IMR-90 (cell line): Measurements from ENCODE around the gene RPL36. TPM values are rescaled to one million over a fixed set of nuclear protein-coding genes. Genes with fewer than 3 reads are reported as not detected.

Experiments
- ATAC-seq: fragments of 200-7000 bp; cut with Tn5 transposase; 2 replicates; pipeline ENCODE4 v1.9.1; 2020; ENCODE audit warnings: low read depth, mild to moderate bottlenecking, moderate library complexity
- BruUV-seq: library from RNA; stranded (reverse); fragments of 400-500 nt; replicated peaks from 2 replicates; lab custom pipeline; 2021; lab: Mats Ljungman, UMichigan
- CTCF ChIA-PET: fragments of 300-600 bp; formaldehyde crosslinking; extraction: SDS; loops from one replicate; lab custom pipeline; 2021; ENCODE audit warnings: antibody characterized with exemption; lab: Yijun Ruan, JAX
- POLR2A ChIA-PET: fragments of 300-600 bp; sonication (Branson Sonifier 250); formaldehyde crosslinking; loops from one replicate; lab custom pipeline; 2022; ENCODE audit warnings: antibody characterized with exemption; ENCODE audit not compliant: unreplicated experiment; lab: Charles Lee
- DNase-seq: peaks from one replicate; pipeline ENCODE4 v3.0.0; 2013
- H2AFZ ChIP-seq: replicated peaks from 2 replicates; pipeline ENCODE3; 2013; ENCODE audit warnings: low read length, mild to moderate bottlenecking; ENCODE audit not compliant: poor library complexity
- H2AK5ac ChIP-seq: 2 replicates; pipeline ENCODE4 v1.6.1; 2013; ENCODE audit warnings: low read depth, low read length, inconsistent platforms
- H2AK9ac ChIP-seq: replicated peaks from 2 replicates; pipeline ENCODE3; 2013; ENCODE audit warnings: mild to moderate bottlenecking, low read depth, low read length, moderate library complexity; ENCODE audit not compliant: poor library complexity
- H2BK120ac ChIP-seq: 2 replicates; pipeline ENCODE4 v1.6.1; 2013; ENCODE audit warnings: low read depth, low read length, inconsistent platforms
- H2BK15ac ChIP-seq: 3 replicates; pipeline ENCODE4 v1.6.1; 2013; ENCODE audit warnings: low read depth, low read length, inconsistent platforms
- H2BK20ac ChIP-seq: 2 replicates; pipeline ENCODE4 v1.6.1; 2013; ENCODE audit warnings: low read depth, mild to moderate bottlenecking, inconsistent platforms, low read length, moderate library complexity
- H2BK5ac ChIP-seq: 2 replicates; pipeline ENCODE4 v1.6.1; 2013; ENCODE audit warnings: mild to moderate bottlenecking, low read depth, low read length, inconsistent platforms; ENCODE audit not compliant: poor library complexity, severe bottlenecking
- H3K14ac ChIP-seq: replicated peaks from 2 replicates; pipeline ENCODE4 v1.6.1; 2013; ENCODE audit warnings: low read depth, low read length, inconsistent platforms
- H3K18ac ChIP-seq: 2 replicates; pipeline ENCODE4 v1.6.1; 2013; ENCODE audit warnings: low read depth, low read length, control low read depth
- H3K23ac ChIP-seq: 2 replicates; pipeline ENCODE4 v1.6.1; 2013; ENCODE audit warnings: low read depth, low read length, inconsistent platforms
- H3K27ac ChIP-seq: 2 replicates; pipeline ENCODE4 v1.5.1; 2013; ENCODE audit warnings: mild to moderate bottlenecking, control low read depth, low read length; ENCODE audit not compliant: insufficient read depth
- H3K27me3 ChIP-seq: 2 replicates; pipeline ENCODE4 v1.6.1; 2013; ENCODE audit warnings: low read length; ENCODE audit not compliant: control insufficient read depth, insufficient read depth
- H3K36me3 ChIP-seq: 2 replicates; pipeline ENCODE4 v1.6.1; 2013; ENCODE audit warnings: low read length, mixed read lengths; ENCODE audit not compliant: control insufficient read depth, insufficient read depth
- H3K4ac ChIP-seq: 2 replicates; pipeline ENCODE4 v1.6.1; 2013; ENCODE audit warnings: low read depth, low read length, inconsistent platforms
- H3K4me1 ChIP-seq: 2 replicates; pipeline ENCODE4 v1.6.1; 2013; ENCODE audit warnings: low read length, mixed read lengths; ENCODE audit not compliant: control insufficient read depth, insufficient read depth
- H3K4me2 ChIP-seq: 2 replicates; pipeline ENCODE4 v1.6.1; 2013; ENCODE audit warnings: low read depth, mild to moderate bottlenecking, control low read depth, low read length, moderate library complexity
- H3K4me3 ChIP-seq: 2 replicates; pipeline ENCODE4 v1.5.1; 2013; ENCODE audit warnings: low read depth, mild to moderate bottlenecking, control low read depth, low read length, moderate library complexity; ENCODE audit not compliant: insufficient read depth
- H3K56ac ChIP-seq: 2 replicates; pipeline ENCODE4 v1.6.1; 2013; ENCODE audit warnings: low read length, inconsistent platforms; ENCODE audit not compliant: insufficient read depth; ENCODE audit errors: extremely low read depth
- H3K79me1 ChIP-seq, 2 experiments: 2 replicates each; pipeline ENCODE4 v1.6.1; 2013; ENCODE audit warnings: low read length in 2 of 2, inconsistent platforms in 1 of 2, low read depth in 1 of 2
- H3K9ac ChIP-seq: 2 replicates; pipeline ENCODE4 v1.6.1; 2013; ENCODE audit warnings: low read depth, low read length, control low read depth
- H3K9me1 ChIP-seq: 2 replicates; pipeline ENCODE4 v1.6.1; 2013; ENCODE audit warnings: low read length, inconsistent platforms; ENCODE audit not compliant: insufficient read depth
- H3K9me3 ChIP-seq: 2 replicates; pipeline ENCODE4 v1.6.1; 2013; ENCODE audit warnings: low read length; ENCODE audit not compliant: control insufficient read depth, insufficient read depth
- H4K20me1 ChIP-seq: 2 replicates; pipeline ENCODE4 v1.6.1; 2013; ENCODE audit warnings: low read length, inconsistent platforms; ENCODE audit not compliant: insufficient read depth
- H4K5ac ChIP-seq: 2 replicates; pipeline ENCODE4 v1.6.1; 2013; ENCODE audit warnings: mild to moderate bottlenecking, low read depth, low read length, control low read depth
- H4K8ac ChIP-seq, 2 experiments: 2 replicates each; pipeline ENCODE4 v1.6.1; 2013; ENCODE audit warnings: low read depth in 2 of 2, low read length in 2 of 2, control low read depth in 1 of 2, inconsistent platforms in 1 of 2
- H4K91ac ChIP-seq: 2 replicates; pipeline ENCODE4 v1.6.1; 2013; ENCODE audit warnings: low read depth, low read length, inconsistent platforms; ENCODE audit not compliant: insufficient read depth
- BHLHE40 ChIP-seq: fragments of 150-350 bp; IDR thresholded peaks from 2 replicates; pipeline ENCODE4 v1.6.1; 2016; ENCODE audit warnings: mild to moderate bottlenecking, low read depth, low read length
- CEBPB ChIP-seq: IDR thresholded peaks from 2 replicates; pipeline ENCODE4 v1.6.1; 2012; ENCODE audit warnings: low read depth, low read length, improper control_type of control experiment
- CHD1 ChIP-seq: IDR thresholded peaks from 2 replicates; pipeline ENCODE4 v1.6.1; 2012; ENCODE audit warnings: low read depth, low read length, improper control_type of control experiment
- CTCF ChIP-seq: conservative IDR thresholded peaks from 2 replicates; pipeline ENCODE4 v1.5.1; 2012; ENCODE audit warnings: mild to moderate bottlenecking, low read depth, low read length, improper control_type of control experiment
- ELK1 ChIP-seq: fragments of 150-350 bp; IDR thresholded peaks from 2 replicates; pipeline ENCODE4 v1.6.1; 2016; ENCODE audit warnings: low read depth, mild to moderate bottlenecking, low read length, moderate library complexity, borderline replicate concordance
- FOS ChIP-seq: fragments of 150-350 bp; IDR thresholded peaks from 2 replicates; pipeline ENCODE4 v1.6.1; 2016; ENCODE audit warnings: low read depth, low read length
- MAFK ChIP-seq: IDR thresholded peaks from 2 replicates; pipeline ENCODE4 v1.6.1; 2012; ENCODE audit warnings: low read depth, low read length, improper control_type of control experiment
- MAZ ChIP-seq: IDR thresholded peaks from 2 replicates; pipeline ENCODE4 v1.6.1; 2012; ENCODE audit warnings: low read depth, mild to moderate bottlenecking, low read length, improper control_type of control experiment, moderate library complexity, borderline replicate concordance
- MXI1 ChIP-seq: IDR thresholded peaks from 2 replicates; pipeline ENCODE4 v1.6.1; 2012; ENCODE audit warnings: low read depth, mild to moderate bottlenecking, low read length, moderate library complexity, borderline replicate concordance
- NFE2L2 ChIP-seq: fragments of 150-350 bp; IDR thresholded peaks from 2 replicates; pipeline ENCODE4 v1.6.1; 2016; ENCODE audit warnings: low read depth, mild to moderate bottlenecking, low read length
- POLR2A ChIP-seq: IDR thresholded peaks from 2 replicates; pipeline ENCODE4 v1.6.1; 2012; ENCODE audit warnings: mild to moderate bottlenecking, low read depth, low read length
- RAD21 ChIP-seq: IDR thresholded peaks from 2 replicates; pipeline ENCODE4 v1.6.1; 2012; ENCODE audit warnings: low read length, improper control_type of control experiment
- RCOR1 ChIP-seq: IDR thresholded peaks from 2 replicates; pipeline ENCODE4 v1.6.1; 2012; ENCODE audit warnings: mild to moderate bottlenecking, low read length, improper control_type of control experiment; ENCODE audit not compliant: insufficient replicate concordance
- RFX5 ChIP-seq: IDR thresholded peaks from 2 replicates; pipeline ENCODE4 v1.8.0; 2012; ENCODE audit warnings: low read depth, mild to moderate bottlenecking, low read length, moderate library complexity
- SMC3 ChIP-seq: fragments of 150-350 bp; IDR thresholded peaks from 2 replicates; pipeline ENCODE4 v1.6.1; 2016; ENCODE audit warnings: low read depth, mild to moderate bottlenecking, antibody characterized with exemption, low read length, moderate library complexity
- USF2 ChIP-seq: fragments of 150-350 bp; IDR thresholded peaks from 2 replicates; pipeline ENCODE4 v1.6.1; 2017; ENCODE audit warnings: mild to moderate bottlenecking, antibody characterized with exemption, low read length, low read depth
- WGBS, 2 experiments: methylation state at CpG; one replicate each; pipeline versions ENCODE4 v1.1.5 to v1.1.7; 2013; ENCODE audit warnings: missing lambda C conversion rate in 2 of 2; ENCODE audit not compliant: insufficient read length in 1 of 2; ENCODE audit errors: extremely low coverage in 2 of 2; 5-methylcytosine and 5-hydroxymethylcytosine counted together
- dilution Hi-C: fragments of 300-500 bp; cut with HindIII; formaldehyde crosslinking; loops from one replicate; pipeline ENCODE4 v1.14.3; 2018; ENCODE audit warnings: low sequenced_read_pairs; ENCODE audit not compliant: unreplicated experiment
- in situ Hi-C: fragments of 300-500 bp; cut with MboI; formaldehyde crosslinking; loops from 3 replicates; pipeline ENCODE4 v1.14.3; 2019; ENCODE audit warnings: low sequenced_read_pairs, inconsistent platforms, mixed read lengths
- intact Hi-C: fragments of 100-400 bp; cut with micrococcal nuclease; formaldehyde crosslinking; loops from 2 replicates; pipeline ENCODE4 v1.10.0; 2022
- polyA plus RNA-seq, 3 experiments: library from polyadenylated mRNA; depleted of rRNA; stranded (reverse); fragments of >200 nt; gene quantifications; 2 replicates each; pipeline ENCODE4 v1.2.3, GENCODE V29; 2012; ENCODE audit warnings: low replicate concordance in 1 of 3
- total RNA-seq: library from RNA; depleted of rRNA; stranded (reverse); fragments of >200 nt; gene quantifications from 2 replicates; pipeline ENCODE4 v1.2.3, GENCODE V29; 2012

The RPL36 gene
- total and polyA plus RNA-seq, 2 of the 4 experiments (the other 2 are of a cell fraction), result 232 to 757 TPM

GRCh38 chr19:5682107-5682482 lies 8.0 kb upstream of the RPL36 start:
- no peak overlapping the region; the same call in 1 of the 2 replicates for H2AK5ac ChIP-seq
- H3K9me3 ChIP-seq, result no peaks in the 10 kb centered on the region
- no peak overlapping the region for H4K5ac ChIP-seq
- POLR2A ChIA-PET, result no interaction called here
- H4K8ac ChIP-seq, result no peak overlapping the region
- no peaks in the 10 kb centered on the region for H3K27me3 ChIP-seq
- H3K9ac ChIP-seq, result no peak overlapping the region
- H3K79me1 ChIP-seq, result peaks cover 15 to 19% of the 10 kb centered on the region in 2 experiments; a peak in 3 of 4 replicates
- TF ChIP-seq RCOR1, result no peak
- no peak for TF ChIP-seq CEBPB
- TF ChIP-seq MAFK, result no peak
- TF ChIP-seq MXI1, result no peak
- TF ChIP-seq SMC3, result no peak
- no peak for TF ChIP-seq FOS
- TF ChIP-seq CTCF, result no peak
- TF ChIP-seq MAZ, result no peak
- no peak for TF ChIP-seq NFE2L2
- TF ChIP-seq POLR2A, result no peak
- no peak for TF ChIP-seq USF2
- TF ChIP-seq ELK1, result no peak
- no peak for TF ChIP-seq CHD1
- TF ChIP-seq RAD21, result no peak
- no peak for TF ChIP-seq BHLHE40
- no peak for TF ChIP-seq RFX5
- CTCF ChIA-PET, result no interaction called here
- dilution Hi-C loops (no loop called here), in situ Hi-C loops (no loop called here), intact Hi-C loops (no loop called here)
- no peak overlapping the region for H3K4ac ChIP-seq
- H3K56ac ChIP-seq, result no peak overlapping the region
- 86% methylated on average over 2 of the region's 3 CpGs; no CpG with 5 or more reads in 1 of the 2 experiments for WGBS, 2 experiments
- H2BK5ac ChIP-seq, result no peak overlapping the region
- no peak overlapping the region for H3K27ac ChIP-seq
- H3K36me3 ChIP-seq, result no peaks in the 10 kb centered on the region
- no peak overlapping the region for H2AK9ac ChIP-seq
- no peak overlapping the region for H3K4me2 ChIP-seq
- H3K9me1 ChIP-seq, result peaks cover 3% of the 10 kb centered on the region; the same call in 1 of the 2 replicates
- H3K23ac ChIP-seq, result no peak overlapping the region
- H2BK120ac ChIP-seq, result no peak overlapping the region
- no peak for DNase-seq
- no peak for ATAC-seq
- H2AFZ ChIP-seq, result no peak overlapping the region
- no peak overlapping the region for H3K4me3 ChIP-seq
- no peak overlapping the region for H2BK20ac ChIP-seq
- BruUV-seq, result no TSS peak
- H3K18ac ChIP-seq, result no peak overlapping the region
- H3K4me1 ChIP-seq, result peaks cover 7% of the 10 kb centered on the region
- no peak overlapping the region for H4K91ac ChIP-seq
- H2BK15ac ChIP-seq, result no peak overlapping the region
- H4K20me1 ChIP-seq, result no peaks in the 10 kb centered on the region
- no peak overlapping the region for H3K14ac ChIP-seq
